Measurements from ENCODE around the gene GSTA4. TPM values are rescaled to one million over a fixed set of nuclear protein-coding genes. Genes with fewer than 3 reads are reported as not detected.

GSTA4 gene
- total and polyA plus RNA-seq, 2 of the 8 experiments (the other 6 are each of a cell fraction or from before 2014, with no cell fraction given), result 13.9 to 21.6 TPM

- H3K23ac ChIP-seq (ENCODE audit: insufficient read length), result no peak overlapping the region
- no peak overlapping the region for H4K91ac ChIP-seq (replicated peaks; ENCODE audit: insufficient read length, low read length)
- no peak overlapping the region for H2BK15ac ChIP-seq (ENCODE audit: low read length)
- peaks cover 0 to 12% (median 3%) of the 10 kb centered on the region in 4 experiments; a peak in 4 of 8 replicates for H3K36me3 ChIP-seq (ENCODE audit: control insufficient read depth in 2 of 4, insufficient read depth in 4 of 4, low read length in 3 of 4)
- TF ChIP-seq KDM1A (IDR thresholded peaks at IDR 0.05; ENCODE audit: borderline replicate concordance, low read length), result no peak
- no peak for TF ChIP-seq E2F6 (IDR thresholded peaks at IDR 0.05)
- no peak for TF ChIP-seq HDAC2 (IDR thresholded peaks at IDR 0.05; ENCODE audit: borderline replicate concordance in 1 of 2, low read depth in 2 of 2, low read length in 2 of 2)
- TF ChIP-seq RAD21 (IDR thresholded peaks at IDR 0.05 in 1 of 2, conservative IDR thresholded peaks at IDR 0.05 in 1 of 2; ENCODE audit: low read depth in 2 of 2, low read length in 2 of 2), result no peak
- no peak overlapping the region for H2BK20ac ChIP-seq (ENCODE audit: low read length)
- H2BK120ac ChIP-seq (replicated peaks; ENCODE audit: low read depth, low read length), result no peak overlapping the region
- H3K4me3 ChIP-seq (ENCODE audit: extremely low read depth in 1 of 4, insufficient read depth in 2 of 4, low read depth in 3 of 4, low read length in 4 of 4), result no peak overlapping the region
- no peak overlapping the region for H2AK5ac ChIP-seq (ENCODE audit: low read depth, low read length)
- H3K56ac ChIP-seq (replicated peaks; ENCODE audit: insufficient read length, low read depth, low read length), result no peak overlapping the region
- no peak overlapping the region for H2AFZ ChIP-seq (ENCODE audit: low read length)
- H3K18ac ChIP-seq (ENCODE audit: extremely low read depth, low read length), result no peak overlapping the region
- H3K4ac ChIP-seq (replicated peaks; ENCODE audit: insufficient read length, low read depth, low read length), result no peak overlapping the region
- H3K23me2 ChIP-seq (ENCODE audit: low read depth, low read length), result no peaks in the 10 kb centered on the region
- H4K5ac ChIP-seq (ENCODE audit: insufficient read length, low read depth, low read length), result no peak overlapping the region
- no peak overlapping the region for H3K9ac ChIP-seq (replicated peaks in 1 of 4; ENCODE audit: extremely low read depth in 1 of 4, low read depth in 3 of 4, low read length in 3 of 4)
- no peaks in the 10 kb centered on the region for H3K79me2 ChIP-seq (ENCODE audit: control insufficient read depth in 1 of 2, insufficient read depth in 2 of 2, low read length in 2 of 2)
- H2BK12ac ChIP-seq (ENCODE audit: low read depth, low read length), result no peak overlapping the region
- no peaks in the 10 kb centered on the region for H3K27me3 ChIP-seq (replicated peaks in 1 of 4; ENCODE audit: control insufficient read depth in 3 of 4, extremely low read depth in 1 of 4, insufficient read depth in 3 of 4, low read length in 3 of 4)
- no peaks in the 10 kb centered on the region for H3K9me3 ChIP-seq (ENCODE audit: insufficient read depth in 2 of 2, low read depth in 1 of 2, low read length in 1 of 2)
- H4K20me1 ChIP-seq (replicated peaks in 1 of 2; ENCODE audit: control insufficient read depth in 1 of 2, insufficient read depth in 2 of 2, low read length in 2 of 2), result no peaks in the 10 kb centered on the region
- no peaks in the 10 kb centered on the region for H3K79me1 ChIP-seq (ENCODE audit: low read depth, low read length)
- no peaks in the 10 kb centered on the region for H3K4me1 ChIP-seq (replicated peaks in 1 of 4; ENCODE audit: control insufficient read depth in 3 of 4, insufficient read depth in 4 of 4, low read length in 3 of 4)
- H3K14ac ChIP-seq (ENCODE audit: insufficient read length), result no peak overlapping the region
- 100% methylated on average over 3 of the region's 3 CpGs; no CpG with 5 or more reads in 1 of the 2 experiments for WGBS, 2 experiments (ENCODE audit: extremely low coverage in 1 of 2, insufficient coverage in 1 of 2, insufficient read length in 1 of 2, insufficient replicate concordance in 2 of 2, low coverage in 1 of 2, low lambda C conversion rate in 2 of 2, missing lambda C conversion rate in 1 of 2)
- POLR2A ChIA-PET (ENCODE audit: partially characterized antibody), result no interaction called here
- no peak overlapping the region for H2BK5ac ChIP-seq (ENCODE audit: low read depth, low read length)
- no peak for DNase-seq (ENCODE audit: low read depth in 1 of 2, low spot score in 2 of 2)
- CTCF ChIA-PET (ENCODE audit: partially characterized antibody), result interaction anchor here (0.6 to 1.6 kb wide), 2 partner anchors 9 to 22 kb away, joined by 3 to 4 read pairs; no protein-coding TSS in a partner anchor
- FAIRE-seq, result no peak
- H3K4me2 ChIP-seq (ENCODE audit: insufficient read depth in 1 of 2, low read depth in 2 of 2, low read length in 2 of 2), result no peak overlapping the region
- no peak overlapping the region for H4K8ac ChIP-seq (ENCODE audit: extremely low read depth, insufficient read depth, low read length)
- no peak overlapping the region for H3K27ac ChIP-seq (ENCODE audit: low read depth, low read length)
Observed at GRCh38 chr6:53026526-53026925, 31.4 kb upstream of the GSTA4 start.

Data from H1 (cell line).